Erythroblast (primary cell): ENCODE data around the gene RPL7A.

Source experiments
- GATA1 ChIP-seq: IDR thresholded peaks from 2 replicates; pipeline ENCODE4 v1.6.1; 2011; ENCODE audit warnings: low read depth, mild to moderate bottlenecking, control low read depth, low read length, moderate library complexity
- POLR2A ChIP-seq: IDR thresholded peaks from 2 replicates; pipeline ENCODE4 v1.6.1; 2011; ENCODE audit warnings: mild to moderate bottlenecking, low read length

GRCh38 chr9:133371261-133371711 is 23.3 kb downstream of the RPL7A start:
- TF ChIP-seq POLR2A (no peak), GATA1 (no peak)
